T-helper 2 cell treated with Interferon-gamma antibody and Interleukin-4, amounts not matched to agents 5 μg/mL and 100 μg/mL, for 36 hours (primary cell): ENCODE results near the gene FKBP1A.

Source experiments
- DNase-seq: peaks from one replicate; pipeline ENCODE4 v3.0.0; 2021; ENCODE audit warnings: low spot score
- H3K27ac Mint-ChIP-seq: one replicate; pipeline ENCODE4 v1.8.0; 2021; ENCODE audit warnings: mild to moderate bottlenecking, mixed read lengths
- H3K27me3 Mint-ChIP-seq: one replicate; pipeline ENCODE4 v1.8.0; 2021; ENCODE audit warnings: low read depth, mixed read lengths
- H3K36me3 Mint-ChIP-seq: one replicate; pipeline ENCODE4 v1.8.0; 2021; ENCODE audit warnings: low read depth, mixed read lengths
- H3K4me1 Mint-ChIP-seq: one replicate; pipeline ENCODE4 v1.8.0; 2021; ENCODE audit warnings: low read depth, mixed read lengths
- H3K4me3 Mint-ChIP-seq: one replicate; pipeline ENCODE4 v1.8.0; 2022; ENCODE audit warnings: mild to moderate bottlenecking, moderate library complexity, mixed read lengths
- H3K9me3 Mint-ChIP-seq: one replicate; pipeline ENCODE4 v1.8.0; 2021; ENCODE audit warnings: mixed read lengths

Gene FKBP1A

DNA sequence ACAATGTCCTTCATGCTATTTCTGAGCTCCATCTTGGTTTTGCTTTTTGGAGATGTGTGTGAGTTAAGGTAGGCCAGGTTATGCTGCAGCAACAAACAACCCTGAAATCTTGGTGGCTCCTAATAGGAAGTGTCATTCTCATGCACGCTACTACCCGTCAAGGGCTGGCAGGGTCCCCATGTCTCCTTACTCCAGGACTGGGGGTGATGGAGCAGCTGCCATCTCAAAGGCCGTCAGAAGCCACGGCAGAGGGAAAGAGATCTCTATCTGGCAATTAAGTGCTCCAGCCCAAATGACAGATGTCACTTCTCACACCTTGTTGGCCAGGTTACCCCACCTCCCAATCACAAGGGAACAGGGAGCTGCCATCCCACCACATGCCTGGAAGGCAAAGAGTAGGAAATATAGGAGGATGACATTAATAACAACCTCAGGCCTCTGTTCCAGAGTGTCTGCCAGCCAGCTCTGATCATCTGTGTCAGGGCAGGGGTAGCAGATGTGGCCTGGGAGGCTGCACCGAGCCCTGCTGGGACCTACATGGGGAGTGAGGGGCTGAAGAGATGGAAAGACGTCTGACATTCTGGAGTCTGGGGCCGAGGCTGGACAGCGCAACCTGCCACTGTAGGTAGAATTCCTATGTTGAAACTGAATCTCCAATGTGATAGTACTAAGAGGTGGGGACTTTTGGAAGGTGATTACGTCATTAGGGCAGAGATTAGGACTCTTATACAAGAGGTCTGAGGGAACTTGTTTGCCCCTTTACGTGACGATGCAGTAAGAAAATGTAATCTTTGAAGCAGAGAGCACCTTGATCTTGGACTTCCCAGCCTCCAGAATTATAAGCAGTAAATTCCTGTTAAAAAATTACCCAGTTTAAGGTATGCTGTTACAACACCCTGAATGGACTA is 59.1 kb downstream of the FKBP1A start:
- H3K4me1 Mint-ChIP-seq: peaks cover 49% of the 10 kb centered on the region
- no peak overlapping the region for H3K4me3 Mint-ChIP-seq
- peak; percentile 2 for DNase-seq
- H3K27ac Mint-ChIP-seq: no peak overlapping the region
- peaks cover 26% of the 10 kb centered on the region for H3K36me3 Mint-ChIP-seq
- H3K9me3 Mint-ChIP-seq: no peaks in the 10 kb centered on the region
- H3K27me3 Mint-ChIP-seq: no peaks in the 10 kb centered on the region

DNA sequence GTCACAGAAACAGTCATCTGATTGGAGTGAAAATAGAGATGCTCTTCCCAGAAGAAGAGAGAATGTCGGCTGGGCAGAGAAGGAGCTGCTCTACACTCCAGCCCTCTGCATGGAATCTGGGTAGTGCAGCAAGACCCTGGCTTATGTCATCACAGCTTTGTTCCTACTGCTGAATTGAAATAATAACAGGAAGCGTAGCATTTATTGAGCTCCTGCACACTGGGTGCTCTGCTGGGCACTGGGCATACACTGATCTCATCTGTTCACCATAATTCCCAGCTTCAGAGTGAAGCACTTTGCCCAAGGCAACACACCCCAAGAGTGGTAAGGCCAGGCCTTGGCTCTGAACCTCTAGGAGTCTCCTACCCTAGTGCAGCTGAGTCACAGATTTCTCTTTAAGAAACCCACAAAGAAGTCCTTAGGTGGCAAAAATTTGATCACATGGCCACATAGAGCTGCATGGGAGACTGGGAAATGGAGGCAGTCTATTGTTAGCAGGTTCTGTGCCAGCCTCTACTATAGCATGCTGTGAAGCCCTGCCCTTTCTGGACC is 60.0 kb downstream of the FKBP1A start:
- Mint-ChIP-seq H3K4me3 (no peak overlapping the region), H3K36me3 (peaks cover 26% of the 10 kb centered on the region), H3K27ac (peak overlapping the region; percentile 49)

GRCh38 chr20:1331801-1332453 is 60.9 kb downstream of the FKBP1A start:
- peaks cover 26% of the 10 kb centered on the region for H3K36me3 Mint-ChIP-seq
- peaks cover 64% of the 10 kb centered on the region for H3K4me1 Mint-ChIP-seq
- no peak overlapping the region for H3K4me3 Mint-ChIP-seq
- H3K27ac Mint-ChIP-seq: no peak overlapping the region
- peak; percentile 1 for DNase-seq
- H3K9me3 Mint-ChIP-seq: no peaks in the 10 kb centered on the region
- H3K27me3 Mint-ChIP-seq: no peaks in the 10 kb centered on the region

More for the DNA sequence above, 60.0 kb downstream of the FKBP1A start:
- Mint-ChIP-seq H3K9me3 (no peaks in the 10 kb centered on the region), H3K4me1 (peaks cover 56% of the 10 kb centered on the region), H3K27me3 (no peaks in the 10 kb centered on the region)
- peak; percentile 3 for DNase-seq

DNA sequence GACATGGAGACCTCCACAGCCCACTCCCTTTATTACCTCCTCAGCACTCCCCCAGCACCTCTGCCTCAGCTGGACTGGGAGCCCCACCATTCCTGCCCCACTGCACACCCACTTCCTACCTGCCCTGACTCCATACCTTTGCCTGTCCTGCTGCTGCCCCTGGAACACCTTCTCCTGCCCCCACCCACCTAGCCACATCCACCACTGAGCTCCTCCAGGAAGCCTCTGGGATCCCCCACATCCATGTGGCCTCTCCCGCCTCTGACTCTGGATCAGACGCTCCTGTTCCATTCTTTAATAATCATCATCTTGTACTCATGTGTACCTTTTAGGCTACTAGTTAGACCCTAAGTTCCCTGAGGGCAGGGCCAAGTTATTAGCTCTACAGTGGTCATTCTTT is 61.8 kb downstream of the FKBP1A start:
- Mint-ChIP-seq H3K36me3 (peaks cover 26% of the 10 kb centered on the region), H3K27ac (peak overlapping the region; percentile 73), H3K9me3 (no peaks in the 10 kb centered on the region), H3K4me1 (peaks cover 58% of the 10 kb centered on the region), H3K27me3 (no peaks in the 10 kb centered on the region), H3K4me3 (no peak overlapping the region)
- peak; percentile 0 for DNase-seq

GRCh38 chr20:1330075-1330830 is 62.6 kb downstream of the FKBP1A start:
- peaks cover 26% of the 10 kb centered on the region for H3K36me3 Mint-ChIP-seq
- H3K4me3 Mint-ChIP-seq: peak overlapping the region; percentile 38
- peak overlapping the region; percentile 94 for H3K27ac Mint-ChIP-seq
- peaks cover 57% of the 10 kb centered on the region for H3K4me1 Mint-ChIP-seq
- no peaks in the 10 kb centered on the region for H3K9me3 Mint-ChIP-seq
- H3K27me3 Mint-ChIP-seq: no peaks in the 10 kb centered on the region
- no peak for DNase-seq

- Mint-ChIP-seq H3K4me3 (peak within 1 kb of the TSS; percentile 32), H3K9me3 (no peaks in the 10 kb centered on the region), H3K36me3 (peaks cover 22% of the 10 kb centered on the region), H3K4me1 (peaks cover 53% of the 10 kb centered on the region), H3K27me3 (no peaks in the 10 kb centered on the region), H3K27ac (peak within 1 kb of the TSS; percentile 94)
- no peak for DNase-seq
Observed at GRCh38 chr20:1328680-1329330, 64.0 kb downstream of the FKBP1A start, which contains the start of gene SDCBP2. TSS of gene SDCBP2 (minus strand) at chr20:1329139. CDS start at chr20:1320416, 8,723 bp downstream.

DNA sequence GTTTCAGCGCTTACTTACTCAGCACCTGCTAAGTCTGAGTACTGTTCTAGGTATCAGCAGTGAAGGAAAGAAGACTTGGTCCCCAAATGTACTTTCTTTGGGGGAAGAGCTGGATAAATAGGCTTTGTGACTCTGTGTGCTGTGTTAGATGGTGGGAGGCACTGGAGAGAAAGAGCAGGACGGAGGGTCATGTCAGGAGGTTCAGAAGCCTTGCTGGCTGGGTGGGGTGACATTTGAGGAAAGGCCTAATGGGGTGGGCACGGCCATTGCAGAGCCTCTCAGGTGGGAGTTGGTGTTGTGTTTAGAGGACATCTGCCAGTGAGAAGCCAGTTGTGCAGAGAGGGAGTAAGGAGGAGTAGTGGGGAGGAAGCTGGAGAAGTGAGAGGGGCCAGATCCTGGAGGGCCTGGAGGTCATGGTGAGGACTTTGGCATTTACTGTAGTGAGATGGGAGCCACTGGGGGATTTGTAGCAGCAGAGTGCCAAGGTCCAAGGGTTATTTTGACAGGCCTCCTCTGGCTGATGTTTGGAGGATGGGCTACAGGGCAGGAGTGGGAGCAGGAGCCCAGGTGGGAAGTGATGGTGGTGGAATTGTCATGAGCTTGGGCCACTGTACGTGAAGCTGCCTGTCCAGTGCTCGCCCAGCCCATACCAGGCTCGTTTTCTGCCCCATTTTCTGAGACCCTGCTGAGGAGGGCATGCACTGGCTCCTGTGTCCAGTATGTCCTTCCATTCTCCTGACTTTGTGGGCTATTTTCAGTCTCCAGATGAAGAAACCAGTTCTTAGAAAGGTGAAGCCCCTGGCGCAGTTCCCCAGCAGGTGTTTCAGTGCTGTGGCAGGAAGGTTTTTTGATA is 64.8 kb downstream of the FKBP1A start:
- peak overlapping the region; percentile 32 for H3K4me3 Mint-ChIP-seq

DNA sequence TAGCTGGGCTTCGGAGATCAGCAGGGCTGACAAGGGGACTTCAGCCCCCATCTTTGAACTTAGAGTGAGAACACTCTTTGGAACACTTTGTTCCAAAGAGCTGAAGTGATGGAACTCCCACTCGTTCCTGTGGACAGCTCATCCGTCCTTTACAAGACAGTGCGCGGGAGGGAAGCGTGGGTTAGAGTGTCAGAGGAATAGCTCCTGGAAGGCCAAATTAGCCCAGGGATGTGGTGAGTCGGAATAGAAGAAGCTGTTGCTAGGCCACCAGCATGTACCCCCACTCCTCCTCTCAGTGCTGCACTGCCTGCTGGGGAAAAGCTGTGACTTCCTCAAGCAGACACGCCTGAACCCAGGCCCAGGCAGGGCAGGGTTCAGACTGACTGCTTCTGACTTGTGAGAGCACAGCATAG is 65.6 kb downstream of the FKBP1A start:
- peaks cover 11% of the 10 kb centered on the region for H3K36me3 Mint-ChIP-seq
- H3K9me3 Mint-ChIP-seq: no peaks in the 10 kb centered on the region
- H3K4me1 Mint-ChIP-seq: peaks cover 51% of the 10 kb centered on the region
- no peaks in the 10 kb centered on the region for H3K27me3 Mint-ChIP-seq
- DNase-seq: peak; percentile 38
- H3K27ac Mint-ChIP-seq: peak overlapping the region; percentile 71
- no peak overlapping the region for H3K4me3 Mint-ChIP-seq

More for the DNA sequence above, 64.8 kb downstream of the FKBP1A start:
- H3K27ac Mint-ChIP-seq: peak overlapping the region; percentile 71
- H3K36me3 Mint-ChIP-seq: peaks cover 18% of the 10 kb centered on the region
- no peak for DNase-seq
- no peaks in the 10 kb centered on the region for H3K9me3 Mint-ChIP-seq
- peaks cover 56% of the 10 kb centered on the region for H3K4me1 Mint-ChIP-seq
- no peaks in the 10 kb centered on the region for H3K27me3 Mint-ChIP-seq

- Mint-ChIP-seq H3K4me1 (peaks cover 52% of the 10 kb centered on the region), H3K27me3 (no peaks in the 10 kb centered on the region), H3K27ac (no peak overlapping the region), H3K4me3 (no peak overlapping the region), H3K36me3 (peaks cover 8% of the 10 kb centered on the region), H3K9me3 (peaks cover 2% of the 10 kb centered on the region)
- no peak for DNase-seq
Observed at GRCh38 chr20:1326031-1326930, 66.6 kb downstream of the FKBP1A start.

- H3K4me3 Mint-ChIP-seq: no peak overlapping the region
- peak; percentile 99 for DNase-seq
- peaks cover 45% of the 10 kb centered on the region for H3K4me1 Mint-ChIP-seq
Observed at GRCh38 chr20:1325173-1326030, 67.5 kb downstream of the FKBP1A start.

GRCh38 chr20:1324598-1325172 is 68.2 kb downstream of the FKBP1A start:
- Mint-ChIP-seq H3K9me3 (peaks cover 8% of the 10 kb centered on the region), H3K36me3 (peaks cover 3% of the 10 kb centered on the region), H3K27me3 (no peaks in the 10 kb centered on the region), H3K27ac (no peak overlapping the region), H3K4me3 (no peak overlapping the region), H3K4me1 (peaks cover 38% of the 10 kb centered on the region)
- DNase-seq: no peak

More at GRCh38 chr20:1325173-1326030, 67.5 kb downstream of the FKBP1A start:
- peaks cover 7% of the 10 kb centered on the region for H3K9me3 Mint-ChIP-seq
- no peaks in the 10 kb centered on the region for H3K27me3 Mint-ChIP-seq
- H3K36me3 Mint-ChIP-seq: peaks cover 4% of the 10 kb centered on the region
- no peak overlapping the region for H3K27ac Mint-ChIP-seq
